ENCODE data around the gene RUSF1.

GRCh38 chr16:31459687-31460581, 48.3 kb downstream of the RUSF1 start:
- peak; percentile 70 for TF ChIP-seq POLR2A (IDR thresholded peaks at IDR 0.05; ENCODE audit: borderline replicate concordance, extremely low read depth, insufficient read depth, insufficient read length)
- no peak for TF ChIP-seq CTCF (IDR thresholded peaks at IDR 0.05 in 2 of 3, conservative IDR thresholded peaks at IDR 0.05 in 1 of 3; ENCODE audit: borderline replicate concordance in 1 of 3, insufficient read depth in 1 of 3, low read depth in 2 of 3, low read length in 2 of 3)
- no peak for TF ChIP-seq RAD21 (IDR thresholded peaks at IDR 0.05; ENCODE audit: low read depth)
- no peak for TF ChIP-seq JUND (IDR thresholded peaks at IDR 0.05)

Measured in HCT116 (cell line).